Measurements from ENCODE around the gene TNFSF4.

GRCh38 chr1:173150795-173151194, 56.3 kb downstream of the TNFSF4 start:
- TF ChIP-seq CTCF (IDR thresholded peaks at IDR 0.05): no peak
- TF ChIP-seq POLR2A (IDR thresholded peaks at IDR 0.05): no peak
